ENCODE data around the gene PHEX.

GRCh38 chrX:22105971-22106370, 73.8 kb downstream of the PHEX start:
- TF ChIP-seq POLR2AphosphoS5 (IDR thresholded peaks at IDR 0.05; ENCODE audit: insufficient read depth in 1 of 2, low read depth in 1 of 2), result no peak
- no peak for TF ChIP-seq CTCF (IDR thresholded peaks at IDR 0.05)
- no peak for TF ChIP-seq POLR2A (IDR thresholded peaks at IDR 0.05)
